ENCODE measurements around the gene SLC39A9.

GRCh38 chr14:69471436-69471835 lies 72.9 kb downstream of the SLC39A9 start:
- TF ChIP-seq CTCF (IDR thresholded peaks at IDR 0.05) (no peak), POLR2AphosphoS5 (IDR thresholded peaks at IDR 0.05) (no peak), POLR2A (IDR thresholded peaks at IDR 0.05) (no peak)
